Gastrocnemius medialis (tissue), 4 donors: ENCODE measurements around the gene DENND2D.

Source experiments
- POLR2A ChIP-seq, 2 donors: fragments of 450-650 bp; IDR thresholded peaks; one replicate each; pipeline ENCODE4 v1.6.1; 2017; ENCODE audit warnings: antibody characterized with exemption in 2 of 2, mild to moderate bottlenecking in 2 of 2, moderate library complexity in 2 of 2
- TF ChIP-seq, protein P1 (sequence below), 5 experiments: fragments of 450-650 bp in 3 of 5; fragments of 200-600 bp in 2 of 5; sonication (generic) in 2 of 5; IDR thresholded peaks in 4 of 5; conservative IDR thresholded peaks in 1 of 5; 1 replicate in 4 of 5; 2 replicates in 1 of 5; pipeline ENCODE4 v1.5.1; 2016 to 2019; ENCODE audit warnings: antibody characterized with exemption in 5 of 5, mild to moderate bottlenecking in 3 of 5, moderate library complexity in 3 of 5

DNA sequence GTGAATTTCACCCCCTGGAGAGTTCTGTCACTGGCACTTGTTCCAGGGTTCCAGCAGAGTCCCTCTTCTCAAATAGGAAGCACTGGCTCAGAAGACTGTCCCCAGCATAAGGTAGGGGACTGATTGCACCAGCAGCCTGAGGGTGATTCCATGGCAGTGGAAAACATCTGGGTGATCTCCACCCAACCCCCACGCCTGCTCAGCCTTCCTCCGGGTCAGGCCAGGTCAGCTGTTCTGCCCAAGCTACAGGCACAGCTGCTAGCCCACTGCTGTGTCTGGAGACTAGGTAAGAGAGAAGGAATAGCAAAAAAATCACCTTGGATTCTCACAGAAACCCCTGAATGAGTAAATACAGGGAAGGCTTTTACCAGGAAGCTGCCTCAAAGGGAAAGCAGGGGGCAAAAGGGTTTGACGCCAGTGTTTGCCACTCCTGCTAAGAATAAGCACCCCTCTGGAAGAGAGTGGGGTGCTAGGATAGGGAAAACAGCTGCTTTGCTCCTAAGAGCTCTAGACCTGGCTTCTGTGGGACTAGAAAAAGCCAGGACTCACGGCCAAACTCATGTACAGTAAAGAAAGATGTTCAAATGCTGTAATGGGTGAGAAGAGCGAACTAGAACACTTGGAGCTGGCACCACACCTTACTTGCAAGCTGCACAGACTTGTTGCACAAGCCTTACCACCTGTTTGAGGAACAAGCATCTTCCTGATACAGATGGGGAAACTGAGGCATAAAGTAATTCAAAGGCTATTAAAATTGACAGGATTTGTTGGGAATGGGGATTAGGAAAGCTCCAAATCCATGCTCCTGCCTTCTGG lies 1.0 kb upstream of the DENND2D start:
- TF ChIP-seq, protein P1, sequence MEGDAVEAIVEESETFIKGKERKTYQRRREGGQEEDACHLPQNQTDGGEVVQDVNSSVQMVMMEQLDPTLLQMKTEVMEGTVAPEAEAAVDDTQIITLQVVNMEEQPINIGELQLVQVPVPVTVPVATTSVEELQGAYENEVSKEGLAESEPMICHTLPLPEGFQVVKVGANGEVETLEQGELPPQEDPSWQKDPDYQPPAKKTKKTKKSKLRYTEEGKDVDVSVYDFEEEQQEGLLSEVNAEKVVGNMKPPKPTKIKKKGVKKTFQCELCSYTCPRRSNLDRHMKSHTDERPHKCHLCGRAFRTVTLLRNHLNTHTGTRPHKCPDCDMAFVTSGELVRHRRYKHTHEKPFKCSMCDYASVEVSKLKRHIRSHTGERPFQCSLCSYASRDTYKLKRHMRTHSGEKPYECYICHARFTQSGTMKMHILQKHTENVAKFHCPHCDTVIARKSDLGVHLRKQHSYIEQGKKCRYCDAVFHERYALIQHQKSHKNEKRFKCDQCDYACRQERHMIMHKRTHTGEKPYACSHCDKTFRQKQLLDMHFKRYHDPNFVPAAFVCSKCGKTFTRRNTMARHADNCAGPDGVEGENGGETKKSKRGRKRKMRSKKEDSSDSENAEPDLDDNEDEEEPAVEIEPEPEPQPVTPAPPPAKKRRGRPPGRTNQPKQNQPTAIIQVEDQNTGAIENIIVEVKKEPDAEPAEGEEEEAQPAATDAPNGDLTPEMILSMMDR (IDR thresholded peaks at IDR 0.05 in 4 of 5, conservative IDR thresholded peaks at IDR 0.05 in 1 of 5): no peak
- no peak for TF ChIP-seq POLR2A (IDR thresholded peaks at IDR 0.05)
